Natural killer cell (primary cell): ENCODE results near the gene DENND2A. TPM values are rescaled to one million over a fixed set of nuclear protein-coding genes. Genes with fewer than 3 reads are reported as not detected.

Experiments
- ATAC-seq, 3 donors: fragments of 150-1000 bp in 2 of 3; fragments of 200-7000 bp in 1 of 3; cut with Tn5 transposase; 1 replicate in 1 of 3; 2 replicates in 2 of 3; pipeline ENCODE4 v1.10.0; 2021; ENCODE audit warnings: mild to moderate bottlenecking in 2 of 3, moderate library complexity in 2 of 3
- DNase-seq, 2 donors: peaks; one replicate each; pipeline versions ENCODE4 v3.0.0 to v3.0.0-alpha.2; 2013 to 2021; ENCODE audit warnings: mixed read lengths in 1 of 2
- H3K27ac ChIP-seq: one replicate; pipeline ENCODE4 v1.5.1; 2013; ENCODE audit warnings: mild to moderate bottlenecking, low read length
- H3K27me3 ChIP-seq: one replicate; pipeline ENCODE4 v1.6.1; 2013; ENCODE audit warnings: low read length; ENCODE audit not compliant: control insufficient read depth, insufficient read depth
- H3K36me3 ChIP-seq: one replicate; pipeline ENCODE4 v1.6.1; 2013; ENCODE audit warnings: low read length; ENCODE audit not compliant: control insufficient read depth, insufficient read depth
- H3K4me1 ChIP-seq: one replicate; pipeline ENCODE4 v1.6.1; 2013; ENCODE audit warnings: low read length; ENCODE audit not compliant: control insufficient read depth, insufficient read depth
- H3K4me3 ChIP-seq: one replicate; pipeline ENCODE4 v1.5.1; 2013; ENCODE audit warnings: low read length
- H3K9me3 ChIP-seq: one replicate; pipeline ENCODE4 v1.6.1; 2013; ENCODE audit warnings: low read length; ENCODE audit not compliant: control insufficient read depth, insufficient read depth
- H3K27ac Mint-ChIP-seq, 2 donors: one replicate each; pipeline ENCODE4 v1.8.0; 2022; ENCODE audit warnings: mild to moderate bottlenecking in 2 of 2, mixed read lengths in 2 of 2, moderate library complexity in 1 of 2
- H3K27me3 Mint-ChIP-seq, 2 donors: one replicate each; pipeline ENCODE4 v1.8.0; 2022; ENCODE audit warnings: low read depth in 2 of 2, mixed read lengths in 2 of 2
- H3K36me3 Mint-ChIP-seq: one replicate; pipeline ENCODE4 v1.8.0; 2022; ENCODE audit warnings: mixed read lengths
- H3K4me1 Mint-ChIP-seq, 2 donors: one replicate each; pipeline ENCODE4 v1.8.0; 2022; ENCODE audit warnings: mixed read lengths in 2 of 2
- H3K4me3 Mint-ChIP-seq: one replicate; pipeline ENCODE4 v1.8.0; 2022; ENCODE audit warnings: mild to moderate bottlenecking, moderate library complexity, mixed read lengths
- H3K9me3 Mint-ChIP-seq, 2 donors: one replicate each; pipeline ENCODE4 v1.8.0; 2022; ENCODE audit warnings: mixed read lengths in 2 of 2
- CTCF ChIP-seq: fragments of 200-600 bp; IDR thresholded peaks from one replicate; pipeline ENCODE4 v1.8.0; 2022; ENCODE audit warnings: antibody characterized with exemption
- WGBS: methylation state at CpG from one replicate; pipeline ENCODE4 v1.1.7; 2013; ENCODE audit warnings: missing lambda C conversion rate; ENCODE audit not compliant: insufficient coverage; 5-methylcytosine and 5-hydroxymethylcytosine counted together
- intact Hi-C: fragments of 100-400 bp; cut with micrococcal nuclease; formaldehyde crosslinking; loops from one replicate; pipeline ENCODE4 v1.14.2; 2022
- total RNA-seq, 4 donors: library from RNA; stranded (reverse); fragments of 120-200 nt in 1 of 4; gene quantifications; one replicate each; pipeline versions ENCODE4 v1.2.3 to v1.2.4, GENCODE V29; 2013 to 2022

Gene DENND2A
- total RNA-seq, 3 donors from 2014 or later (not counting 1 experiment from before 2014, with no cell fraction given): 0.12 TPM; not detected in 2

- Histone ChIP-seq H3K9me3 (no peaks in the 10 kb centered on the region), H3K27ac (peak overlapping the region; percentile 64), H3K4me1 (peaks cover 26% of the 10 kb centered on the region), H3K36me3 (no peaks in the 10 kb centered on the region), H3K4me3 (peak overlapping the region; percentile 68), H3K27me3 (no peaks in the 10 kb centered on the region)
- no peak for TF ChIP-seq CTCF
- intact Hi-C loops: loop anchor here (2.0 to 5.0 kb wide), 3 partner anchors 305 to 533 kb away; partner anchors contain the start of gene BRAF
- H3K27ac Mint-ChIP-seq: peak overlapping the region; percentile 93
- no peaks in the 10 kb centered on the region for H3K36me3 Mint-ChIP-seq
- WGBS: 3% methylated on average over 2 of the region's 2 CpGs
- H3K4me1 Mint-ChIP-seq: peaks cover 30 to 34% of the 10 kb centered on the region in 2 donors
- H3K4me3 Mint-ChIP-seq: peak overlapping the region; percentile 99
- H3K9me3 Mint-ChIP-seq: no peaks in the 10 kb centered on the region
- H3K27me3 Mint-ChIP-seq: no peaks in the 10 kb centered on the region
- ATAC-seq (no peak), DNase-seq (no peak)
These were observed 160.9 kb downstream of the DENND2A start for GRCh38 chr7:140479739-140480084.

- peak within 1 kb of the TSS; percentile 99 for H3K4me3 Mint-ChIP-seq
- ATAC-seq: peak; percentile 84 to 93 (median 91)
These were observed 161.4 kb downstream of the DENND2A start, which contains the start of gene MKRN1 for GRCh38 chr7:140479062-140479738. MKRN1 (minus strand) TSS chr7:140479505; CDS start chr7:140479344, 161 bp downstream.

GRCh38 chr7:140478246-140479061 is 162.2 kb downstream of the DENND2A start:
- Histone ChIP-seq H3K9me3 (no peaks in the 10 kb centered on the region), H3K4me1 (peaks cover 26% of the 10 kb centered on the region), H3K4me3 (peak overlapping the region; percentile 86), H3K27me3 (no peaks in the 10 kb centered on the region), H3K36me3 (no peaks in the 10 kb centered on the region), H3K27ac (peak overlapping the region; percentile 75)
- ATAC-seq (peak; percentile 6 to 61 (median 39)), DNase-seq (peak in 1 of 2 donors; percentile 66)
- TF ChIP-seq CTCF: no peak
- H3K9me3 Mint-ChIP-seq: no peaks in the 10 kb centered on the region
- peak overlapping the region; percentile 93 for H3K27ac Mint-ChIP-seq
- H3K36me3 Mint-ChIP-seq: no peaks in the 10 kb centered on the region
- H3K4me1 Mint-ChIP-seq: peaks cover 30 to 34% of the 10 kb centered on the region in 2 donors
- peak overlapping the region; percentile 99 for H3K4me3 Mint-ChIP-seq
- WGBS: under 1% methylated on average over 68 of the region's 69 CpGs
- intact Hi-C loops: loop anchor here (2.0 to 5.0 kb wide), 3 partner anchors 304 to 534 kb away; partner anchors contain the start of gene BRAF
- no peaks in the 10 kb centered on the region for H3K27me3 Mint-ChIP-seq

More at GRCh38 chr7:140479062-140479738, 161.4 kb downstream of the DENND2A start, which contains the start of gene MKRN1:
- Histone ChIP-seq H3K4me3 (peak within 1 kb of the TSS; percentile 86), H3K27me3 (no peaks in the 10 kb centered on the region), H3K4me1 (peaks cover 26% of the 10 kb centered on the region), H3K9me3 (no peaks in the 10 kb centered on the region), H3K36me3 (no peaks in the 10 kb centered on the region), H3K27ac (peak within 1 kb of the TSS; percentile 75)
- DNase-seq: peak; percentile 83 to 95
- Mint-ChIP-seq H3K27me3 (no peaks in the 10 kb centered on the region), H3K27ac (peak within 1 kb of the TSS; percentile 93), H3K9me3 (no peaks in the 10 kb centered on the region), H3K4me1 (peaks cover 30 to 34% of the 10 kb centered on the region in 2 donors), H3K36me3 (no peaks in the 10 kb centered on the region)
- intact Hi-C loops: loop anchor here (2.0 to 5.0 kb wide), 3 partner anchors 304 to 534 kb away; partner anchors contain the start of gene BRAF
- no peak for TF ChIP-seq CTCF
- WGBS: under 1% methylated on average over 70 of the region's 71 CpGs
